Activated CD8-positive, alpha-beta memory T cell treated with anti-CD3 and anti-CD28 coated beads, Interleukin-2, amount 50 U/mL, for 1 hour (primary cell): Measurements from ENCODE around the gene ZNF496.
"Not testable (repeated sequence)": the region's sequence is repeated elsewhere in the genome, so short reads cannot be mapped to it uniquely, and the experiment has no call there.

Experiments used
- DNase-seq: peaks from one replicate; pipeline ENCODE4 v3.0.0-alpha.2; 2020; ENCODE audit errors: extremely low read depth

Gene ZNF496

DNA sequence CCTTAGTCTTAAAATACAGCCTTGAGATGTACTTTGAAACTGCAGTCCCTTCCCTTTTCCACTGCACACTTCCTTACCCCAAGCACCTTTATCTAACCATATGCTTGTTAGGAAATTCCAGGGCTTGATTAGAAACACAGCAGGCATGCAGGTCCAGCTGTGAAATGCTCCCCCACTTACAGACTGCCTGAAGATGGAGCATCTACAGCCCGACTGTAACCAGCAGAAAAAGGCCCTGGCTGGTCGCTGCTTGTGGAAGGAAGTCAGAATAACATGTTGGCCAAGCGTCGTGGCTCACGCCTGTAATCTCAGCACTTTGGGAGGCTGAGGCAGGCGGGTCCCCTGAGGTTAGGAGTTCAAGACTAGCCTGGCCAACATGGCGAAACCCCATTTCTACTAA lies 38.6 kb downstream of the ZNF496 start:
- DNase-seq: no peak

DNA sequence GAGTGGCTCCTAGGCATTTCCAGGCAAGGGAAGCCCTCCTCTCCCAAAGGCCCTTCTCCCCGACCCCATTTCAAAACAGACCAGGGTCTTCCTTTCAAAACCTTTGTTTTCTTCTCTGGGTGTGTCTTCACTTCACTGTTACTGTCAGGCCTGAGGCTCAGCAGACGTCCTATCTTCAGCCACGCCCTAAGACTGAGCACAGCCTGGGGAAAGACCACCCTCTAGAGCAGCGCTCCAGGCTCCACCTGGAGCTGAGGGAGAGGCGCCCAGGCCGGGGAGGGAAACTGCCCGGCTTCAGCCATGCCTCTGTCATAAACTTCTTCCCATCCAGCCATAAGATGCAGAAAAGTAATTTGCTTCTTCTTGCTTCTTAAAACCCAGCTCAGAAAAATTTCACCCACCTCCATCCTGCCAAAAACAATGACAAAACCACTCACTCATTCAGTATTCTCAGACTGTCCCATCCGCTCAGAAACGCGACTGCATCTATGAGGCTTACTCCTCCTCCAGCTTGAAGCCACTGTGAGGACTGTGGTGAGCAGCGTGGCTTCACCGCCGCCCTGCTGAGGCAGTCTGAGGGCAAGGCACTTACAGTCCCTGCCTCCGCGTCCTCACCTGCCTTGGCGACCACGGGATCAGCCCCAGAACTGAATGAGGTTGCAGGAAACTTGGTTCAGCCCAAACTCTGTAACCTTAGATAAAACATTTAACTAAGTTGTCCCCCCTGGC lies 39.7 kb downstream of the ZNF496 start:
- DNase-seq: no peak

DNA sequence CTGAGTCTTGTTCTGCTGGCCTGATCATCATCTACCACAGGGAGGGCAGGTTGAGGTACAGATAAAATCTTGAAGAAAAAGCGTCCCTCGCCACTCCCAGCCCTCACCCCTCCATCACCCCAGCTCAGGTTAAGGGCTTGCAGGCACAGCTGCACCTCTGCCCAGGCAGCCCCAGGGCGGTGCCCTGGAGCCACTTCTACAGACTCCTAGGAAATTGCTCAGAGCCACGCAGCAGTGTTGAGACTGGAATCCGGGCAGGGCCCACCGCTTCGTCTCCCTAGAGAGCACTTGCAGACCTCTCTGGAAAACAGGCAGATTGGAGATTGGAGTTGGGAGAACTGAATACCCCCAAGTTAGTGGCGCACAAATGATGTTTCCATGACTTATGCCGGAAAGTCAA lies 40.5 kb downstream of the ZNF496 start:
- no peak for DNase-seq

DNA sequence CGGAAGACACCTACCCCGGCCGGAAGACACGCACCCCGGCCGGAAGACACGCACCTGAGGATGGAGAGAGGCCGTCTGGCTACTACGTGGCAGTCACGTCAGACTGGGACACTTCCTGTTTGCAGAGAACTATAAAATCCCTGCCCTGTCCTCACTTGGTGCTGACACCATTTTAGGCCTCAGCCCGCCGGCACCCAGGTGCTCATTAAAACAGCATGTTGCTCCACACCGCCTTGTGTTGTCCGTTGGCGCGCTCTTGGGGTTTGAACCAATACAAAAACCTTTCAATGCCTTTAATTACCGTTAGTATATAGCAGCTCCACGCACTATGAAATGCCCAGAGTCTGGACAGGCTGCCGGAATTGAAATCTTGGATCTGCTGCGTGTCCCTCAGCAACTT lies 41.1 kb downstream of the ZNF496 start:
- no peak for DNase-seq

DNA sequence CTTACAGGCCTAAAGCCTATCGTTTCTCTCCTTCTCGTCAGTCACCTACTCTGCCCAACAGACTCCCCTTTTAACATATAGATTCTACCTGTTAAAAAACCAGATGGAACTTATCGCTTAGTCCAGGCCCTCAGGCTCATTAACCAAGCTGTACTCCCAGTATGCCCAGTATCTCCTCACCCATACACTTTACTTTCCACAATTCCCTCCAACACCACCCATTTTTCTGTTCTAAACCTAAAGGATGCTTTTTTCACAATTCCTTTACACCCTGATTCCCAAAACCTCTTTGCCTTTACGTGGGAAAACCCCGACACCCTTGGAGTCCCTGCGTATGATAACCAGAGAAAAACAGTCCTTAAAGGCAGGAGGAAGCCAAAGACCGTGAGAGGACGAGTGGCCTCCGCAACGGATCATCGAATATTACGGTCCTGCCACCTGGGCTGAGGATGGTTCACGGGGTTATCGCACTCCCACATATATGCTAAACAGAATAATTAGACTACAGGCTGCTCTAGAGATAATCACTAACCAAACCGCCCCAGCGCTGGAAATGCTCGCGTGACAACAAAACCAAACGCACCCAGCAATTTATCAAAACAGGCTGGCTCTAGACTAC lies 42.3 kb downstream of the ZNF496 start:
- not testable (repeated sequence) for DNase-seq

DNA sequence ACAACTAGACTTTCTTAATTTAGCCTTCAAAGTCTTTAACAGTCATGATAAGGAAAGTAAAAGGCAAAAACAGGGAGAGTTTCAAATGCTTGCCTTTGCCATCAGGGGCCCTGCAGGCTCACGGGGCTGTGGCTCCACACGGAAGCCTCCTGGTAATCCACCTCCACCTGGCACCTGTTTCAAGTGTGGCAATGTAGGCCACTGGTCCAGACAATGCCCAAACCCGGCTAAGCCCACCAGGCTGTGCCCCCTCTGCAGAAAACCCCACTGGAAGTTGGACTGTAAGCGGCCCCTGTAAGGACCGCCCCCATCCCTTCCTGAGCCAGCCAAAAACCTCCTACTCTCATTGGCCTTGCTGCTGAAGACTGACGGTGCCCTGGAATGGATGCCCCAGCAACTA lies 43.3 kb downstream of the ZNF496 start:
- DNase-seq: no peak

DNA sequence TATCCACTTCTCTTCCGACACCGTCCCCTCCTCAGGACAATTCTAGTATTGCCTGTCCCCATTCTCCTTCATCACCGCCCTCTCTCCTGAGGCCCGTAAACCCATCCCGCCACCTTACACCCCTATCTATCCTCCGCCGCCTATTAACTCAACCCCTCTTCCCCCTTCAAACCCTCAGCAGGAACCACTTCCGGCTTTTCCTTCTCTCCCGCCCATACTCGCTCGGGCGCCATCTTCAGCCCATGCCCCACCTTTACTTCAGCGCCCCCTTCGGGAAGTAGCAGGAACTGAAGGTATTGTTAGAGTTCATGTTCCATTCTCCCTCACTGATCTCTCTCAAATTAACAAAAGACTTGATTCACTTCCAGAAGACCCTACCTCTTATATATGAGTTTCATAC lies 44.2 kb downstream of the ZNF496 start:
- DNase-seq: no peak

DNA sequence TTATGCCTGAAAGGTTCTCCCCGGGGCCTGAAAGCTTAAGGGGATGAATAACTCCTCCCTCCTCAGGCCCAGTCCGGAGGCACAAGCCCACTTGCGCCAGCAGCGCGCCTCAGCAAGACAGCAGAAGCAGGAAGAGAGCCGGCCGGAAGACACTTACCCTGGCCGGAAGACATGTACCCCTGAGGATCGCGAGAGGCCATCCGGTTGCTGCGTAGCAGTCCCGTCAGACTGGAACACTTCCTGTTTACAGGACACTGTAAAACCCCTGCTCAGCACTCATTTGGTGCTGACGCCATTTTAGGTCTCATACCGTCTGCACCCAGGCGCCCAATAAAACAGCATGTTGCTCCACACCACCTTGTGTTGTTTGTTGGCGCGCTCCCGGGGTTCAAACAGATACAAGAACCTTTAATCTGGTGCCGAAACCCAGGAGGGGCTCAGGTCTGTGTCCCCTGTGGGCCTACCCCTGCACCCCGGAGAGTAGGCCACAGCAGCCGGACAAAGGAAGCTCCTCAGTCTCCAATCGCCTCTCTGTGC lies 45.5 kb downstream of the ZNF496 start:
- no peak for DNase-seq

DNA sequence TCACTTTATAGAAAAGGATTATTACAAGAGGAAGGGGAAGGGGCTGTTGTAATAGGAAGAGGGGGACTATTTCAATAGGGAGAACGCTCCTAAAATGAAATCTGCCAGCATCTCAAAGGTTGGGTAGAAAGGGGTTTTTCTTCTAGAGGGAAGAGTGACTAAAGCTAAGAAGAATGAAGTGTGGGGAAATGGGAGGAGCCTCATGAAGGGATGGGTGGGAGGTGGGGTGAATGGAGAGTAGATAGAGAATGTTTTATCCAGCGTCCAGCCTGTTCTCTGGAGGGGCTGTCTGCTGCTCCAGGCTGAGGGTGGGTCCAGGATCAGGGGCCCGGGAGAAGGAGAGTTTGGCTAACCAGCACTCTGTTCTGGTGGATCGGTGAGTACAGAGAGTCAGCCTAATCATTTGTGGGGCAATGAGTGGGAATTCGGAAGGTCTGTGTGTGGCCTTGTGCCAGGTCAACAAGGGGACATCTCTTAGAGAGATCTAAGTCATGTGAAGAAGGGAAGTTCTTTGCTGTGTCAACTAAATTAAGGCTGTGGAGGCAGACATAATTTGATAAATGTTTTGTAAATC lies 50.6 kb downstream of the ZNF496 start:
- DNase-seq: no peak

DNA sequence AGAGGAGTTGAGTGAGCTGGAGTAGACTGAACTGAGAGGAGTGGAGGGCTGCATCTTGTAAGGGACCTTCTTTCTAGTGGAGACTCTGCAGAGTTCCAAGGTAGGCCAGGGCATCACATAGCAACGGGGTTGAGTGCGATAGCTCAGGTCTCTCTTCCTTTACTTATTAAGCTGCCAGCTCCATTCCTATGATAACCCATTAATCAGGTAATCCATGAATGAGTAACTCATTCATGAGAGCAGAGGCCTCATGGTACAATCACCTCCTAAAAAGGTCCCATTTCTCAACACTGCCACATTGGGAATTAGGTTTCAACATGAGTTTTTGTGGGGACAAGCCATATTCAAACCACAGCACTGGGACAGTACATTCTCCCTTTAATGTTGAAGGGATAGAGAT lies 54.5 kb downstream of the ZNF496 start:
- no peak for DNase-seq

DNA sequence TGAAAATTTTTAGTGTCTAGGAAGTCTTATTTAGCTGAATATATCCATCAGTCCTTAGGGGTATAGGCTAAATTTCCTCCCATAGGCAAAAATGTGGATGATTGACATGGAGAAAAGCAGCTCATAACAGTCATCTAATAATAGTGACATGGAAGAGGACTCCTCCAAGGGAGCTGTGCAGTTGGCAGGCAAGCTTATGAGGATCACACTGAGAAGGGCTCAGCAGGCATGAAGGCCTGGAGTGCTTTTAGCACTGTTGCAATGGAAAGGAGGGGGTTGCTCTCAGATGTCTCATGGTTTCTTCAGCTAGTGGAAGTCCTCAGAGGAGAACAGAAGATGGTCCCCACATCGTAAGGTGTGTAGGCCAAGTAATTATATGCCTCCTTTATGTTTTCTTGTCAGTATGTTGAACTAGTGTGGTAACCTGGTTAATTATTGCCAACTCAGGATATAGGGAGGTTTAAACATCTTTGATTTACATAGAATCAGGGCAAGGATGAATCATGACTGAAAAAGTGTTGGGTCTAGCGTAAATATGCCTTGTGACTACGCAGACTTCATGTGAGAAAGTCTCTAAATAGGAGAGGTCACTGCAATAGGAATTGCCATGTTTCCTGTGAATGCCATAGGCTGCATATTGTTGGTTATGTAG lies 56.9 kb downstream of the ZNF496 start:
- DNase-seq: no peak

DNA sequence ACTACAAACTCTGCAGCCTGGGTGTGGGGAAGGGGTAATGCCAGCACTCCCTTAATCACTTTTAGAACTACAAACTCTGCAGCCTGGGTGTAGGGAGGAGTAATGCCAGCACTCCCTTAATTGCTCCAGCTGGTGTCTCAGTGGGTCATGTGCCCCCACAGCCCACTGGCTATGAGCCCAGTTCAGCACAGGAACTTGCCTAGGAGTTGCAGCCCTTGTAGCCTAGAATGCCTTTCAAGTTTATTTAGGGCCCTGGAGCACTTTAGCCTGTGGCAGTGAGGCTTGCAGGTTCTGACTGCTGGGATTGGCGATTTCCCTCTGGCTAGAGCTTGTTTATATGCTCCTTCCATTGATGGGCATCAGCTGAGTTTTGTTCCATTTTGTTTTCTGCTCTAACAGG lies 58.7 kb downstream of the ZNF496 start:
- DNase-seq: no peak

DNA sequence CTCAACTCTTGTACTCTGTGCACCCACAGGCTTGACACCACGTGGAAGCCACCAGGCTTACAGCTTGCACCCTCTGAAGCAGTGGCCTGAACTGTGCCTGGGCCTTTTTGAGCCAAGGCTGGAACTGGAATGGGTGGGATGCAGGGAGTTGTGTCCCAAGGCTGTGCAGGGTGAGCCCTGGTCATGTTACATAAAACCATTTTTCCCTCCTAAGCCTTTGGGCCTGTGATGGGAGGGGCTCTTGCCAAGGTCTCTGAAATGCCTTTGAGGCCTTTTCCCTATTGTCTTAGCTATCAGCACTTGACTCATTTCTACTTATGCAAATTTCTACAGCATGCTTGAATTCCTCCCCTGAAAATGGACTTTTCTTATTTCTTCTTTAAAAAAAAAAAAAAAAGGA lies 61.7 kb downstream of the ZNF496 start:
- no peak for DNase-seq

DNA sequence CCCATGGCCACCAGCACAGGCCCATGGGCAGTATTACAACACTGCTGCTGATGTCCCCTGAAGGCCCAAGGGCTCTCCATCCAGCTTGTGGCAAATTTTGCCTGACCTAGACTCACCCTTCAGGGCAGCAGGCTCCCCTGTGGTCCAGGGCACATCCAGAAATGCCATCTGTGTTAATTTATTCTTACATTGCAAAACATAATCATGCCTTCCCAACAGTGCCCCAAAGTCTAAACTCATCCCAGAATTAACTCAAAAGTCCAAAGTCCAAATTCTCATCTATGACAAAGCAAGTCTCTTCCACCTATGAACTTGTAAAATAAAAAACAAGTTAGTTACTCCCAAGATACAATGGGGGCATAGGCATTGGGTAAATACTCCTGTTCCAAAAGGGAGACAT lies 62.5 kb downstream of the ZNF496 start:
- DNase-seq: no peak

DNA sequence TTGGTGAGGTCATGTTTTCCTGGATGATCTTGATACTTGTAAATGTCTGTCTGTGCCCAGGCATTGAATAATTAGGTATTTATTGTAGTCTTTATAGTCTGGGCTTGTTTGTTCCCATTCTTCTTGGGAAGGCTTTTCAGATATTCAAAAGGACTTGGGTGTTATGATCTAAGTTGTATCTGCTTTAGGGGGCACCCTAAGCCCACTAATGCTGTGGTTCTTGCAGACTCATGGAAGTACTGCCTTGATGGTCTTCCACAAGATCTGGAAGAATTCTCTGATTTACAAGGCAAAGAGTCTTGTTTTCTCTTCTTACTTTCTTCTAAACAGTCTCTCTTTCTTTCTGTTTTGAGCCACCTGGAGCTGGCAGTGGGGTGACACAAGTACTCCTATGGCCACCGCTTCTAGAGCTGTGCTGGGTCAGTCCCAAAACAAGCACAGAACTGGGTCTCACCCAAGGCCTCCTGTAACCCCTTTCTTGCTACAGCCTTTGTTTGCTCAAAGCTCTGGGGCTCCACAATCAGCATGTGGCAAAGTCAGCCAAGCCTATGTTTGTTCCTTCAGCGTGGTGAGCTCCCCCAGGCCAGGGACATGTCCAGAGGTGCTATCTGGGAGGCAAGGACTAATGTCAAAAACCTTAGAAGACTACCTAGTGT lies 63.1 kb downstream of the ZNF496 start:
- no peak for DNase-seq

DNA sequence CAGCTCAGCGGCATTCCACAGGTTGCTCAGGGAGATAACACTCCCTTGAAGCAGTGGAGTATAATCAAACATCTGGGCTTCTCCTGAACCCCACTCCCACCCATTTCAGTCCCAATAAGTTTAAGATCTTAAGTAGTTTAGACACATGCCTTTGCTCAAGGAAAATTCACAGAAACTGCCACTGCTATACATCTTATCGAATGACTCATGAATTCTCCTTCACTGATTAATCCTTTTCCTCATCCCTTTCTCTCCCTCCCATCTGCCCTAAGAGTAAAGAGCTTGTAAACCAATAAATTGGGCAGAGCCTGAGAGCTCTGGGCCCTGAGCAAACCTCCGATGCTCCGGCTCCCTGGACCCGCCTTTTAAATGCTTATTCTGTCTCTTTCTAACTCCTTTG lies 65.6 kb downstream of the ZNF496 start:
- no peak for DNase-seq

DNA sequence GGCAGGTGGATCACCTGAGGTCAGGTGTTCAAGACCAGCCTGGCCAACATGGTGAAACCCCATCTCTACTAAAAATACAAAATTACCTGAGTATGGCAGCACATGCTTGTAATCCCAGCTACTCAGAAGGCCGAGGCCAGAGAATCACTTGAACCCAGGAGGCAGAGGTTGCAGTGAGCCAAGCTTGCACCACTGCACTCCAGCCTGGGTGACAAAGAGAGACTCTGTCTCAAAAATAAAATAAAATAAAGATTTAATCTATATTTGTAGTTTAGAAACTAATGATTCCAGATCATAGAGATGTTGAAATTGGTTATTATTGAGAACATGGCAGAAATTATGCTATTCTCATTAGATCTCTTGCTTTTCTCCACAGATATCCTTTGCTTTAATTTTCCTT lies 75.9 kb downstream of the ZNF496 start, which contains the start of gene VN1R5:
Gene VN1R5, plus strand, starts transcription at position 301 of the 400 bp plus-strand sequence.
- DNase-seq: not testable (repeated sequence)

DNA sequence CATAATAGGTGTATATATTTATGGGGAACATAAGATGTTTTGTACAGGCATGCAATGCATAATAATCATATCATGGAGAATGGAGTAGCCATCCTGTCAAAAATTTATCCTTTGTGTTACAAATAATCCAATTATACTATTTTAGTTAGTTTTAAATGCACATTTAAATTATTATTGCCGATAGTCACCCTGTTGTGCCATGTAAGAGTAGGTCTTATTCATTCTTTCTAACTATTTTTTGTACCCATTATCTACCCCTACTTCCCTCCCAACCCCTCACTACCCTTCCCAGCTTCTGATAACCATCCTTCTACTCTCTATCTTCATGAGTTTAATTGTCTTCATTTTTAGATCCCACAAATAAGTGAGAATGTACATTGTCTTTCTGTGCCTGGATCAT lies 84.1 kb downstream of the ZNF496 start:
- DNase-seq: no peak
